Measurements from ENCODE around the gene PTPRG. TPM values are rescaled to one million over a fixed set of nuclear protein-coding genes. Genes with fewer than 3 reads are reported as not detected.
"Not testable (repeated sequence)": the region's sequence is repeated elsewhere in the genome, so short reads cannot be mapped to it uniquely, and the experiment has no call there.

Gene PTPRG
- total and polyA plus RNA-seq, 2 experiments from 2014 or later = 15.2 to 45.7 TPM

- Histone ChIP-seq H3K27me3 (no peaks in the 10 kb centered on the region), H3K4me3 (no peak overlapping the region), H3K4me1 (ENCODE audit: low read depth) (no peaks in the 10 kb centered on the region), H3K9me3 (ENCODE audit: low read depth) (no peaks in the 10 kb centered on the region), H3K36me3 (no peaks in the 10 kb centered on the region), H3K27ac (no peak overlapping the region)
- TF ChIP-seq, protein P1, sequence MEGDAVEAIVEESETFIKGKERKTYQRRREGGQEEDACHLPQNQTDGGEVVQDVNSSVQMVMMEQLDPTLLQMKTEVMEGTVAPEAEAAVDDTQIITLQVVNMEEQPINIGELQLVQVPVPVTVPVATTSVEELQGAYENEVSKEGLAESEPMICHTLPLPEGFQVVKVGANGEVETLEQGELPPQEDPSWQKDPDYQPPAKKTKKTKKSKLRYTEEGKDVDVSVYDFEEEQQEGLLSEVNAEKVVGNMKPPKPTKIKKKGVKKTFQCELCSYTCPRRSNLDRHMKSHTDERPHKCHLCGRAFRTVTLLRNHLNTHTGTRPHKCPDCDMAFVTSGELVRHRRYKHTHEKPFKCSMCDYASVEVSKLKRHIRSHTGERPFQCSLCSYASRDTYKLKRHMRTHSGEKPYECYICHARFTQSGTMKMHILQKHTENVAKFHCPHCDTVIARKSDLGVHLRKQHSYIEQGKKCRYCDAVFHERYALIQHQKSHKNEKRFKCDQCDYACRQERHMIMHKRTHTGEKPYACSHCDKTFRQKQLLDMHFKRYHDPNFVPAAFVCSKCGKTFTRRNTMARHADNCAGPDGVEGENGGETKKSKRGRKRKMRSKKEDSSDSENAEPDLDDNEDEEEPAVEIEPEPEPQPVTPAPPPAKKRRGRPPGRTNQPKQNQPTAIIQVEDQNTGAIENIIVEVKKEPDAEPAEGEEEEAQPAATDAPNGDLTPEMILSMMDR (IDR thresholded peaks at IDR 0.05; ENCODE audit: low read depth, low read length) = no peak
- no peak for DNase-seq (ENCODE audit: low read depth in 1 of 2, low spot score in 1 of 2)
These were observed 182.4 kb downstream of the PTPRG start for GRCh38 chr3:61743686-61744242.

DNA sequence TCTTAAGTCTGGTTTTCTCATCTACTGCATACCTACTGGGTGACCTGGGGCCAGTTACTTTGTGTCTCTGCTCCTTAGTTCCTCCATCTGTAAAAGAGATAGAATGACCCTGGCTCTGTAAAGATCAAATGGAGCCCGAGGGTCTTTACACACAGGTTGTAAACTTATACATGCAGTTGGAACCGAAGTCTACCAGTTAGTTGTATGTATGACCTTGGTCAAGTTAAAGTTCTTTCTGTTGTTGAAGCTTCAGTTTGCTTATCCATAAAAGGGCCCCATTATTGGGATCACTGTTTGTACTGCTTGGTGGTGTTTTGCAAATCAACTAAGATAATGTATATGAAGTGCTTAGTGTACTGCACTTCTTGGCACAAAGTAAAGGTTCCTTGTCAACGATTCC lies 186.9 kb downstream of the PTPRG start:
- Histone ChIP-seq H3K27ac (no peak overlapping the region), H3K4me3 (no peak overlapping the region), H3K4me1 (ENCODE audit: low read depth) (no peaks in the 10 kb centered on the region), H3K9me3 (ENCODE audit: low read depth) (no peaks in the 10 kb centered on the region), H3K27me3 (no peaks in the 10 kb centered on the region), H3K36me3 (no peaks in the 10 kb centered on the region)
- TF ChIP-seq, protein P1 (IDR thresholded peaks at IDR 0.05; ENCODE audit: low read depth, low read length) = no peak
- DNase-seq (ENCODE audit: low read depth in 1 of 2, low spot score in 1 of 2) = no peak

DNA sequence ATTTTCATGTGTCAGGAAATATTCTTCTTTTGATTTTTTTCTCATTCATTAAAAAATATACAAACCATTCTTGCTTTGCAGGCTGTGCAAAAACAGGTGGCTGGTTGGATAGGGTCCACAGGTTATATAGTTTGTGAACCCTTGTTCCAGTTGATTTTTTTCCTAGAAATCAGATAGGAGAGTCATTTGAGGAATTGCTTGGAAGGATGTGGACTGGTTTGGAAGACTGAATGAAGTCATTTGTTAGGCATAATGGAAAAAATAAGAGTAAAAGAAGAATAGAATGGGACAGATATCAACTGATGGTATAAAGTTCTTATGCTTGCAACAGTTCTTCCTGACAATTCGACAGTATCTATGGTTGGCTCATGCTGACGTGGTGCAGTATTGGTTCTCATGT lies 189.4 kb downstream of the PTPRG start:
- TF ChIP-seq, protein P1 (IDR thresholded peaks at IDR 0.05; ENCODE audit: low read depth, low read length) = no peak
- Histone ChIP-seq H3K27me3 (no peaks in the 10 kb centered on the region), H3K36me3 (no peaks in the 10 kb centered on the region), H3K4me3 (no peak overlapping the region), H3K4me1 (ENCODE audit: low read depth) (no peaks in the 10 kb centered on the region), H3K27ac (no peak overlapping the region), H3K9me3 (ENCODE audit: low read depth) (no peaks in the 10 kb centered on the region)
- DNase-seq (ENCODE audit: low read depth in 1 of 2, low spot score in 1 of 2) = no peak

DNA sequence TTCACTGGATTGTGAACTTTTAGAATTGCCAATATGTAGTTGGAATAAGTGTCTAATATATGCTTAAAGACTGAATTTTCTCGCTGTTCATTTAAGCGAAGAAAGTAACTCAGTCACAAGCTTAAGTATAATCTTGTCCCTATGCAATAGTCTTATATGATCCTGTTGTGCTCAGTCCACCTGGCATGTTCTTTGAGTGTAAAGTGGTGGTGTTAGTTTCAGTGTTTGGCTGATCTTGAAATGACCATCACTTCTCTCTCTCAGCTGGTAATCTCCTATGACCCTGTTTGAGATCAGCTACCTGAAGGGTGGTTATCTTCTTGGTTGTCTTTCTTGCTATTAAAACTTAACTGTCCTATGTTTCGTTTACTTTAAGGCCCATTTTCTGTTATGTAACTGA lies 197.5 kb downstream of the PTPRG start:
- Histone ChIP-seq H3K4me1 (ENCODE audit: low read depth) (no peaks in the 10 kb centered on the region), H3K27ac (no peak overlapping the region), H3K4me3 (no peak overlapping the region), H3K9me3 (ENCODE audit: low read depth) (no peaks in the 10 kb centered on the region), H3K27me3 (no peaks in the 10 kb centered on the region), H3K36me3 (no peaks in the 10 kb centered on the region)
- TF ChIP-seq, protein P1 (IDR thresholded peaks at IDR 0.05; ENCODE audit: low read depth, low read length) = no peak
- no peak for DNase-seq (ENCODE audit: low read depth in 1 of 2, low spot score in 1 of 2)

GRCh38 chr3:61760783-61761182 lies 199.4 kb downstream of the PTPRG start:
- H3K27me3 ChIP-seq; H3K9me3 ChIP-seq (ENCODE audit: low read depth); H3K4me1 ChIP-seq (ENCODE audit: low read depth); DNase-seq (ENCODE audit: low read depth in 1 of 2, low spot score in 1 of 2); H3K36me3 ChIP-seq; H3K27ac ChIP-seq; H3K4me3 ChIP-seq: not testable (repeated sequence)

GRCh38 chr3:61761694-61762430 lies 200.5 kb downstream of the PTPRG start:
- H3K27me3 ChIP-seq = no peaks in the 10 kb centered on the region
- no peak overlapping the region for H3K27ac ChIP-seq
- no peaks in the 10 kb centered on the region for H3K9me3 ChIP-seq (ENCODE audit: low read depth)
- DNase-seq (ENCODE audit: low read depth in 1 of 2, low spot score in 1 of 2) = no peak
- no peaks in the 10 kb centered on the region for H3K36me3 ChIP-seq
- no peaks in the 10 kb centered on the region for H3K4me1 ChIP-seq (ENCODE audit: low read depth)
- TF ChIP-seq, protein P1 (IDR thresholded peaks at IDR 0.05; ENCODE audit: low read depth, low read length) = no peak
- no peak overlapping the region for H3K4me3 ChIP-seq
